DOHH2 (cell line): ENCODE measurements around the gene DOCK11.

Experiments
- H3F3A ChIP-seq: fragments of 200-600 bp; sonication (generic), shearing (Covaris generic); 2 replicates; pipeline ENCODE4 v1.6.0; 2016; ENCODE audit warnings: antibody characterized with exemption, mild to moderate bottlenecking; ENCODE audit not compliant: control insufficient read depth, insufficient read depth
- H3K27ac ChIP-seq: fragments of 200-600 bp; sonication (generic); 2 replicates; pipeline ENCODE4 v1.5.1; 2014; ENCODE audit warnings: low read depth, mild to moderate bottlenecking, low read length, moderate library complexity
- H3K27me3 ChIP-seq: fragments of 200-600 bp; sonication (generic); 2 replicates; pipeline ENCODE4 v1.6.1; 2014; ENCODE audit warnings: mild to moderate bottlenecking, low read length, mixed read lengths; ENCODE audit not compliant: control insufficient read depth
- H3K36me3 ChIP-seq: fragments of 200-600 bp; sonication (generic); 2 replicates; pipeline ENCODE4 v1.6.1; 2014; ENCODE audit warnings: mild to moderate bottlenecking, low read length, moderate library complexity, mixed read lengths; ENCODE audit not compliant: control insufficient read depth
- H3K4me1 ChIP-seq: fragments of 200-600 bp; sonication (generic); 2 replicates; pipeline ENCODE4 v1.6.1; 2014; ENCODE audit warnings: mild to moderate bottlenecking, low read length, mixed read lengths; ENCODE audit not compliant: control insufficient read depth
- H3K4me2 ChIP-seq: fragments of 200-600 bp; sonication (generic); 2 replicates; pipeline ENCODE4 v1.6.0; 2014; ENCODE audit warnings: mild to moderate bottlenecking, low read length, moderate library complexity
- H3K4me3 ChIP-seq: fragments of 200-600 bp; sonication (generic); 2 replicates; pipeline ENCODE4 v1.5.1; 2014; ENCODE audit warnings: mild to moderate bottlenecking, low read length, mixed read lengths
- H3K79me2 ChIP-seq: fragments of 200-600 bp; sonication (generic); 2 replicates; pipeline ENCODE4 v1.6.1; 2014; ENCODE audit warnings: mild to moderate bottlenecking, low read length, mixed read lengths; ENCODE audit not compliant: control insufficient read depth
- H3K9me2 ChIP-seq: fragments of 200-600 bp; sonication (generic); replicated peaks from 2 replicates; pipeline ENCODE4 v1.6.1; 2014; ENCODE audit warnings: mild to moderate bottlenecking, low read length, mixed read lengths; ENCODE audit not compliant: control insufficient read depth
- H3K9me3 ChIP-seq: fragments of 200-600 bp; sonication (generic); 2 replicates; pipeline ENCODE4 v1.6.1; 2014; ENCODE audit warnings: antibody characterized with exemption, low read length, mixed read lengths; ENCODE audit not compliant: control insufficient read depth, insufficient read depth
- H4K20me1 ChIP-seq: fragments of 200-600 bp; sonication (generic); 2 replicates; pipeline ENCODE4 v1.6.0; 2014; ENCODE audit warnings: low read depth, mild to moderate bottlenecking, antibody characterized with exemption, low read length, moderate library complexity; ENCODE audit not compliant: control insufficient read depth, insufficient read depth
- CTCF ChIP-seq: fragments of 200-600 bp; sonication (generic); IDR thresholded peaks from one replicate; pipeline ENCODE4 v1.5.1; 2014; ENCODE audit warnings: antibody characterized with exemption, mild to moderate bottlenecking, low read depth, low read length; ENCODE audit not compliant: poor library complexity, severe bottlenecking
- EZH2phosphoT487 ChIP-seq: fragments of 200-600 bp; sonication (generic); IDR thresholded peaks from 2 replicates; pipeline ENCODE4 v1.6.1; 2017; ENCODE audit warnings: borderline replicate concordance, mild to moderate bottlenecking, antibody characterized with exemption, low read length, moderate library complexity, mixed read lengths

The DOCK11 gene

GRCh38 chrX:118540342-118540741 is 44.7 kb downstream of the DOCK11 start:
- H3K4me3 ChIP-seq, result no peak overlapping the region
- peaks cover 15% of the 10 kb centered on the region for H3K79me2 ChIP-seq
- no peak for TF ChIP-seq EZH2phosphoT487
- no peak for TF ChIP-seq CTCF
- H3F3A ChIP-seq, result no peaks in the 10 kb centered on the region
- H3K4me2 ChIP-seq, result no peak overlapping the region
- peaks cover 22% of the 10 kb centered on the region for H3K4me1 ChIP-seq
- H3K27me3 ChIP-seq, result no peaks in the 10 kb centered on the region
- H3K9me2 ChIP-seq, result no peaks in the 10 kb centered on the region
- no peaks in the 10 kb centered on the region for H3K9me3 ChIP-seq
- no peak overlapping the region for H3K27ac ChIP-seq
- H3K36me3 ChIP-seq, result no peaks in the 10 kb centered on the region
- peaks cover 4% of the 10 kb centered on the region; the same call in 1 of the 2 replicates for H4K20me1 ChIP-seq

- Histone ChIP-seq H3K36me3 (no peaks in the 10 kb centered on the region), H3K4me1 (peaks cover 10% of the 10 kb centered on the region), H3K27me3 (no peaks in the 10 kb centered on the region), H3F3A (no peaks in the 10 kb centered on the region), H3K27ac (no peak overlapping the region), H3K4me3 (no peak overlapping the region), H3K9me2 (no peaks in the 10 kb centered on the region), H4K20me1 (peaks cover 4% of the 10 kb centered on the region; the same call in 1 of the 2 replicates), H3K79me2 (peaks cover 15% of the 10 kb centered on the region), H3K9me3 (no peaks in the 10 kb centered on the region), H3K4me2 (no peak overlapping the region)
- TF ChIP-seq EZH2phosphoT487 (no peak), CTCF (no peak)
These were observed 45.9 kb downstream of the DOCK11 start for GRCh38 chrX:118541482-118541881.

- no peak for TF ChIP-seq CTCF
- no peak for TF ChIP-seq EZH2phosphoT487
- H3K9me2 ChIP-seq, result no peaks in the 10 kb centered on the region
- H3K27ac ChIP-seq, result no peak overlapping the region
- H3K4me1 ChIP-seq, result no peaks in the 10 kb centered on the region
- no peaks in the 10 kb centered on the region for H3K36me3 ChIP-seq
- H3K4me2 ChIP-seq, result no peak overlapping the region
- H3K4me3 ChIP-seq, result no peak overlapping the region
- no peaks in the 10 kb centered on the region for H3K79me2 ChIP-seq
- no peaks in the 10 kb centered on the region for H3F3A ChIP-seq
- no peaks in the 10 kb centered on the region for H3K27me3 ChIP-seq
- no peaks in the 10 kb centered on the region for H4K20me1 ChIP-seq
- H3K9me3 ChIP-seq, result no peaks in the 10 kb centered on the region
These were observed 49.9 kb downstream of the DOCK11 start for GRCh38 chrX:118545510-118545909.

GRCh38 chrX:118548841-118549240 is 53.2 kb downstream of the DOCK11 start:
- no peaks in the 10 kb centered on the region for H3K4me1 ChIP-seq
- no peak overlapping the region for H3K27ac ChIP-seq
- TF ChIP-seq EZH2phosphoT487, result no peak
- TF ChIP-seq CTCF, result no peak
- no peaks in the 10 kb centered on the region for H3K36me3 ChIP-seq
- H3K9me3 ChIP-seq, result no peaks in the 10 kb centered on the region
- no peaks in the 10 kb centered on the region for H3F3A ChIP-seq
- no peaks in the 10 kb centered on the region for H3K9me2 ChIP-seq
- H4K20me1 ChIP-seq, result no peaks in the 10 kb centered on the region
- no peak overlapping the region for H3K4me2 ChIP-seq
- H3K79me2 ChIP-seq, result no peaks in the 10 kb centered on the region
- H3K27me3 ChIP-seq, result no peaks in the 10 kb centered on the region
- no peak overlapping the region for H3K4me3 ChIP-seq
